Left lung (tissue), 10 donors: ENCODE data around the gene COL18A1. TPM values are rescaled to one million over a fixed set of nuclear protein-coding genes. Genes with fewer than 3 reads are reported as not detected.

Source experiments
- ATAC-seq: fragments of 200-7000 bp; cut with Tn5 transposase; one replicate; pipeline ENCODE4 v1.9.1; 2020; ENCODE audit warnings: moderate library complexity
- DNase-seq, 4 donors: peaks; one replicate each; pipeline ENCODE4 v3.0.0-alpha.2; 2013 to 2020
- H3K27ac ChIP-seq, 2 donors: fragments of 200-600 bp; sonication (generic) in 1 of 2; one replicate each; pipeline versions ENCODE4 v1.5.0 to v1.8.0; 2020 to 2021
- H3K27me3 ChIP-seq, 2 donors: fragments of 200-600 bp; sonication (generic) in 1 of 2; one replicate each; pipeline versions ENCODE4 v1.5.0 to v1.8.0; 2020 to 2021
- H3K36me3 ChIP-seq, 2 donors: fragments of 200-600 bp; sonication (generic) in 1 of 2; one replicate each; pipeline versions ENCODE4 v1.5.0 to v1.8.0; 2020 to 2021
- H3K4me1 ChIP-seq, 2 donors: fragments of 200-600 bp; one replicate each; pipeline ENCODE4 v1.8.0; 2021
- H3K4me3 ChIP-seq, 2 donors: fragments of 200-600 bp; sonication (generic) in 1 of 2; one replicate each; pipeline versions ENCODE4 v1.5.0 to v1.8.0; 2020 to 2021; ENCODE audit warnings: mild to moderate bottlenecking in 1 of 2
- H3K9me3 ChIP-seq, 2 donors: fragments of 200-600 bp; sonication (generic) in 1 of 2; one replicate each; pipeline versions ENCODE4 v1.5.0 to v1.8.0; 2020 to 2021
- intact Hi-C, 2 donors: fragments of 100-400 bp; cut with DNase I; formaldehyde crosslinking; loops; one replicate each; pipeline versions ENCODE4 v1.11.2 to v1.14.2; 2022
- polyA plus RNA-seq, 6 donors: library from polyadenylated mRNA; unstranded; fragments of 120-200 nt; gene quantifications; one replicate each; pipeline ENCODE4 v1.2.1, GENCODE V29; 2013; ENCODE audit not compliant: insufficient read length in 6 of 6
- total RNA-seq, 2 donors: library from RNA; stranded (reverse); fragmentation: NEBNext Ultra II Directional; extraction: Animal tissue kit (Norgen Biotek cat#: 25700); gene quantifications; one replicate each; pipeline ENCODE4 v1.2.1, GENCODE V29; 2021
- TF ChIP-seq, protein P1 (sequence below), 2 donors: fragments of 200-600 bp; sonication (generic) in 1 of 2; IDR thresholded peaks; one replicate each; pipeline versions ENCODE4 v1.5.0 to v1.8.0; 2021; ENCODE audit warnings: antibody characterized with exemption in 2 of 2
- donor health status: DM: no; HTN: yes; CAD: no.
- donor health status: DM: no; HTN: no; CAD: no.

Gene COL18A1
- total and polyA plus RNA-seq, 8 donors, result 39.3 to 90.2 (median 64.0) TPM

DNA sequence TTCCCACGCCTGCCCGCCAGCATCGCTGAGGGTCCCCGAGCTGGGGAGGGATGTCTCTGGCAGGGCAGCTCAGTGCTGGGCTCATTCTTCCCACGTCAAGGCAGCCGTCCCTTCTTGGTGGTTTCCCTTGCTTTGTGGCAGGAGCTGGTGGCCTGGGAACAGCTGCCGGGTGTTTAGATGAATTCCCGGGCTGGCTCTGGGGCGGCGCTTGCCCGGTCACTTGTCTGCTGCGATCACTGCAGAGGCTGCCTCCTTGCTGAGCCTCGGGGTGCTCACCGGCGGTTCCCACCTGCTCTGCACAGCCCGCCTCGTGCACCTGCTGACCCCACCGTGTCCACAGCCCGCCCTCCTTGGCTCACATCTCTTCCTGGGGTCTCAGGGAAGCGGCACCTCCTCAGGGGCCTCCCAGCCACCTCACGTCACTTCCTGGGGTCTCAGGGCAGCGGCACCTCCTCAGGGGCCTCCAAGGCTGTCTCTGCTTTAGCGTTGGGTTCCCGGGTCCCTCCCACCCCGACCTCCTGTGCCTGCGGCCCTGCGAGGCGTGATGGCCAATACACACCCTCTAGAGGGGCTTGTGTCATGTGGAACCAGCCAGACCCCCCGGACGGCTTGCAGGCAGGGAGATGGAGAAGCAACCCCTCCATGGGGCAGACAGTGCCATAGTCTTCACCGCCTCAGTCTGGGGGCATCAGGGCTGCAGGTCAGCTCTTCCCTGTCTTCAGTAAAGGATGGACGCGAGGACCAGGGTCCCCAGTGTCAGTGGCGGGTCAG, 13.5 kb downstream of the COL18A1 start:
- Histone ChIP-seq H3K9me3 (no peaks in the 10 kb centered on the region), H3K4me1 (no peaks in the 10 kb centered on the region), H3K27me3 (no peaks in the 10 kb centered on the region), H3K36me3 (no peaks in the 10 kb centered on the region), H3K27ac (no peak overlapping the region), H3K4me3 (no peak overlapping the region)
- intact Hi-C loops, result no loop called here
- DNase-seq, result peak in 1 of 4 donors; percentile 73
- ATAC-seq, result no peak
- TF ChIP-seq, protein P1, sequence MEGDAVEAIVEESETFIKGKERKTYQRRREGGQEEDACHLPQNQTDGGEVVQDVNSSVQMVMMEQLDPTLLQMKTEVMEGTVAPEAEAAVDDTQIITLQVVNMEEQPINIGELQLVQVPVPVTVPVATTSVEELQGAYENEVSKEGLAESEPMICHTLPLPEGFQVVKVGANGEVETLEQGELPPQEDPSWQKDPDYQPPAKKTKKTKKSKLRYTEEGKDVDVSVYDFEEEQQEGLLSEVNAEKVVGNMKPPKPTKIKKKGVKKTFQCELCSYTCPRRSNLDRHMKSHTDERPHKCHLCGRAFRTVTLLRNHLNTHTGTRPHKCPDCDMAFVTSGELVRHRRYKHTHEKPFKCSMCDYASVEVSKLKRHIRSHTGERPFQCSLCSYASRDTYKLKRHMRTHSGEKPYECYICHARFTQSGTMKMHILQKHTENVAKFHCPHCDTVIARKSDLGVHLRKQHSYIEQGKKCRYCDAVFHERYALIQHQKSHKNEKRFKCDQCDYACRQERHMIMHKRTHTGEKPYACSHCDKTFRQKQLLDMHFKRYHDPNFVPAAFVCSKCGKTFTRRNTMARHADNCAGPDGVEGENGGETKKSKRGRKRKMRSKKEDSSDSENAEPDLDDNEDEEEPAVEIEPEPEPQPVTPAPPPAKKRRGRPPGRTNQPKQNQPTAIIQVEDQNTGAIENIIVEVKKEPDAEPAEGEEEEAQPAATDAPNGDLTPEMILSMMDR (IDR thresholded peaks at IDR 0.05), result no peak

DNA sequence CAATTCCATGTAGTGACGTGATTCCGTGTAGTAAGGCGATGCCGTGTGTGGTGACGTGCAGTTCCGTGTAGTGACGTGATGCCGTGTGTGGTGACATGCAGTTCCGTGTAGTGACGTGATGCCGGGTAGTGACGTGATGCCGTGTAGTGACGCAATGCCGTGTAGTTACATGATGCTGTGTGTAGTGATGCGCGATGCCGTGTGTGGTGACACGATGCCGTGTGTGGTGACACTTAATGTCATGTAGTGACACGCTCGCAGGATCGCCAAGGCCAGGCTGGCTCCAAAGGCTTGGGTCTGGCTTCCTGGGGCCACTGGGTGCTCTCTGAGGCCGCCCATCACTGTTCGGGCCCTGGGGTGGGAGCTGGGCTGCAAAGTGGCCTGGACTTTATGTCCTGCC, 14.2 kb downstream of the COL18A1 start:
- H3K9me3 ChIP-seq, result no peaks in the 10 kb centered on the region
- H3K4me1 ChIP-seq, result no peaks in the 10 kb centered on the region
- no peaks in the 10 kb centered on the region for H3K36me3 ChIP-seq
- H3K27ac ChIP-seq, result no peak overlapping the region
- no peak overlapping the region for H3K4me3 ChIP-seq
- DNase-seq (peak in 1 of 4 donors; percentile 49), ATAC-seq (no peak)
- H3K27me3 ChIP-seq, result no peaks in the 10 kb centered on the region
- TF ChIP-seq, protein P1 (IDR thresholded peaks at IDR 0.05), result no peak
- intact Hi-C loops, result no loop called here

DNA sequence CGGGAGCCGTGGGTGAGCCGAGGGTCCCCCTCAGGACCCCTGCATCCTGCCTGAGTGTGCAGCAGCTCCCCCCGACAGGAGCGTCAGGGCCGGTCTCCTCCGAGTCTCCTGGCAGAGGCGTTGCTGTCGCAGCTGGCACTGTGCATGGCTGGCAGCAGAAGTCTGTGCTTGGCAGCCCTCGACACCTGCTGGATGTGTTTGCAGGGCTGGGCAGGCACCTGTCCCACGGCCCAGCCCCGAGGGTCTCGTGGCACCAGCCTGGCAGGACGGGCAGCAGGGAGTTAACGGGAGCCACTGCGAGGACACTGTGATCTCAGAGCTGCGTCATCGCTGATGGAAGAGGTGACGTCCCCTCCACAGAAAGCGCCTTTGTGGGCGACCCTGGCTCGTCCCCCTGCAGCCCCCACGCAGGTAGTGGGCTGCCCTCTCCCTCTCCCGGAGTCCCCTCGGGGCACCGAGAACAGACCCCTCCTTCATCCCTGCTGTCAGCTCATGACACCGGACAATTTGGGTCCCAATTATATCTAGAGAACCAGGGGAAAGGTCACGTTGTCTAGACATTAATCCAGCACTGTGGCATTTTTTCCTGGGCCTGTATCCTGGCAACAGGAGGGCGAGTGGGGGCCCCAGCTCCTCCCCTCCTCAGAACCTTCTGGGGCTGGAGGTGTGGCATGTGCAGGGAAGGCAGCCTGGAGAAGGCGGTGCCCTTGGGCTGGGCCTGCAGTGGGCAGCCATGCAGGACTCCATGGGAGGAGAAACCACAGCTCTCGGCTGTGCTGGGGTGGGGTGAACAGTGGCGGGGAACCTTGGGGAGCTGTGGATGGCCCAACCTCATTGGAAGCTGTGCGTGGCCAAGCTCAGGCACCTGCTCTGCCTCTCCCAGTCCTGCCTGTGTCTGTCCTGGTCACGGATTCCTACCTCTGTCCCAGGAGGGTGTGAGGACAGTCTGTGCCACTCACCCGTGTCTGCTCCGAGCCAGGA, 15.4 kb downstream of the COL18A1 start:
- Histone ChIP-seq H3K36me3 (no peaks in the 10 kb centered on the region), H3K27me3 (no peaks in the 10 kb centered on the region), H3K9me3 (no peaks in the 10 kb centered on the region), H3K4me3 (no peak overlapping the region), H3K27ac (no peak overlapping the region), H3K4me1 (no peaks in the 10 kb centered on the region)
- TF ChIP-seq, protein P1 (IDR thresholded peaks at IDR 0.05), result no peak
- DNase-seq (peak in 1 of 4 donors; percentile 69), ATAC-seq (peak; percentile 57)
- intact Hi-C loops, result no loop called here

DNA sequence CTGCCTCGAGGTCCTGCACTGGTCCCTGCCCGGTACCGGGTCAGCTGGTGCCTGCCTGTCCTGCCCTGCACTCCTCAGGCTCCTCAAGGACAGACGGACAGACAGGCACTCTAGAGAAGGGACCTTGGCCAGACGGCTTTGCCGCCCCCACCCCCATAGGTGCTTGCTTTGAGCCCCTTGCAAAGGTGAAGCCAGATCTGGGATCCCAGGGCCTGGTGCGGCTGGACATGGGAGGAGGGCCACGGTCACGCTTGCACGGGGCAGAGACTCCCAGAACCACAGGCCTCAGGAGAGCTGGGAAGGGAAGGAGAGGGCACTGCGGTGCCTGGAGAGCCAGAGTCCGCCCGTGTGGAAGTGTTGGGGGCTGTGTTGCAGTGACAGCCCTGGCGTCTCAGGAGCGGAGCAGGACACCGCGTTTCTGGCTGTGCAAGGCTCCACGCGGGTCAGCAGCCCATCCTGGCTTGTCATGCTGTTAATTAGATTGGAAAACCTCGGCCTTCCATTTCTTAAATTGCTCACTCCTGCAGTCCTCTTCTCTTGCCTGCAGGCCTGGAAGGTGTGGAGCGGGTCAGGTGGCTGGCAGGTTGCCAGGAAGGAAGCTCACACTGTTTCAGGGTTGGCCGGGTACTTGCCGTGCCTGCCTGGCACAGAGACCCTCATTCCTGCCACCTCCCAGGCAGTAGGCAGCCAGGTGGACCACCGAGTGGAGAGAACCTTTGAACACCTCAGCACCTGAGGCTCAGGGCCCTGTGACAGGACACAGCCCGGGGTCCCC, 16.3 kb downstream of the COL18A1 start:
- H3K36me3 ChIP-seq, result no peaks in the 10 kb centered on the region
- intact Hi-C loops, result no loop called here
- TF ChIP-seq, protein P1 (IDR thresholded peaks at IDR 0.05), result no peak
- no peak overlapping the region for H3K27ac ChIP-seq
- ATAC-seq, result peak; percentile 77
- no peaks in the 10 kb centered on the region for H3K27me3 ChIP-seq
- H3K9me3 ChIP-seq, result no peaks in the 10 kb centered on the region
- peak in 2 of 4 donors; percentile 73 to 78 for DNase-seq
- H3K4me3 ChIP-seq, result no peak overlapping the region
- H3K4me1 ChIP-seq, result no peaks in the 10 kb centered on the region
